Uterus (tissue), 4 donors: ENCODE measurements around the gene SREBF1. TPM values are rescaled to one million over a fixed set of nuclear protein-coding genes. Genes with fewer than 3 reads are reported as not detected.
A peak's percentile ranks its signal among the peaks of the same experiment; 100 is the strongest.

Source experiments
- DNase-seq, 2 donors: peaks; one replicate each; pipeline ENCODE4 v3.0.0-alpha.2; 2019 to 2020
- H3K27ac ChIP-seq, 2 donors: fragments of 200-600 bp; sonication (generic); 1 replicate in 1 of 2; 2 replicates in 1 of 2; pipeline ENCODE4 v1.5.1; 2016 to 2018
- H3K27me3 ChIP-seq, 2 donors: fragments of 200-600 bp; sonication (generic); one replicate each; pipeline ENCODE4 v1.5.1; 2018 to 2019; ENCODE audit warnings: control low read depth in 1 of 2
- H3K36me3 ChIP-seq, 2 donors: fragments of 200-600 bp; sonication (generic); one replicate each; pipeline ENCODE4 v1.5.1; 2019; ENCODE audit warnings: control low read depth in 1 of 2
- H3K4me1 ChIP-seq, 2 donors: fragments of 200-600 bp; sonication (generic); one replicate each; pipeline ENCODE4 v1.5.1; 2018 to 2019; ENCODE audit warnings: control low read depth in 1 of 2
- H3K4me3 ChIP-seq, 2 donors: fragments of 200-600 bp; sonication (generic); 1 replicate in 1 of 2; 2 replicates in 1 of 2; pipeline ENCODE4 v1.5.1; 2018 to 2019; ENCODE audit warnings: mild to moderate bottlenecking in 1 of 2
- H3K9me3 ChIP-seq, 2 donors: fragments of 200-600 bp; sonication (generic); one replicate each; pipeline ENCODE4 v1.5.1; 2019; ENCODE audit warnings: control low read depth in 1 of 2
- CTCF ChIP-seq, 4 experiments: fragments of 200-600 bp in 2 of 4; fragments of 450-650 bp in 2 of 4; sonication (generic) in 2 of 4; IDR thresholded peaks; one replicate each; pipeline ENCODE4 v1.5.1; 2016 to 2019; ENCODE audit warnings: antibody characterized with exemption in 4 of 4, mild to moderate bottlenecking in 2 of 4, moderate library complexity in 1 of 4
- POLR2A ChIP-seq, 2 donors: fragments of 450-650 bp; IDR thresholded peaks; one replicate each; pipeline ENCODE4 v1.6.1; 2016; ENCODE audit warnings: antibody characterized with exemption in 2 of 2, mild to moderate bottlenecking in 1 of 2, moderate library complexity in 1 of 2
- intact Hi-C: fragments of 100-400 bp; cut with DNase I; formaldehyde crosslinking; loops from one replicate; pipeline ENCODE4 v1.15.1; 2023; ENCODE audit warnings: low total_unique reads
- total RNA-seq, 4 donors: library from RNA; depleted of rRNA in 3 of 4; stranded (reverse); fragments of >200 nt in 3 of 4; gene quantifications; one replicate each; pipeline versions ENCODE4 v1.1.0 to v1.2.4, GENCODE V29; 2014 to 2023
- donor health status: DM: yes; HTN: yes; CAD: no.

SREBF1 gene
- total RNA-seq, 4 donors from 2014 or later = 24.8 to 94.6 (median 31.5) TPM

DNA sequence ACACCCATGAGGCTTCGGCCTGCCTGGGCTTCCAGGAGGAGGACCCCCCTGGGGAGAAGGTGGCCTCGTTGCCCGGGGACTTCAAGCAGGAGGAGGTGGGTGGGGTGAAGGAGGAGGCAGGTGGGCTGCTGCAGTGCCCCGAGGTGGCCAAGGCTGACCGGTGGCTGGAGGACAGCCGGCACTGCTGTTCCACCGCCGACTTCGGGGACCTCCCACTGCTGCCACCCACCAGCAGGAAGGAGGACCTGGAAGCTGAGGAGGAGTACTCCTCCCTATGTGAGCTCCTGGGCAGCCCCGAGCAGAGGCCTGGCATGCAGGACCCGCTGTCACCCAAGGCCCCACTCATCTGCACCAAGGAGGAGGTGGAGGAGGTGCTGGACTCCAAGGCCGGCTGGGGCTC, 41.5 kb downstream of the SREBF1 start:
- H3K27me3 ChIP-seq = no peaks in the 10 kb centered on the region
- H3K36me3 ChIP-seq = no peaks in the 10 kb centered on the region
- no peak for DNase-seq
- no peak for TF ChIP-seq CTCF (IDR thresholded peaks at IDR 0.05)
- TF ChIP-seq POLR2A (IDR thresholded peaks at IDR 0.05) = no peak
- intact Hi-C loops = no loop called here
- H3K4me1 ChIP-seq = peaks cover 0 to 12% of the 10 kb centered on the region in 2 donors
- H3K27ac ChIP-seq = no peak overlapping the region
- no peak overlapping the region for H3K4me3 ChIP-seq
- no peaks in the 10 kb centered on the region for H3K9me3 ChIP-seq

DNA sequence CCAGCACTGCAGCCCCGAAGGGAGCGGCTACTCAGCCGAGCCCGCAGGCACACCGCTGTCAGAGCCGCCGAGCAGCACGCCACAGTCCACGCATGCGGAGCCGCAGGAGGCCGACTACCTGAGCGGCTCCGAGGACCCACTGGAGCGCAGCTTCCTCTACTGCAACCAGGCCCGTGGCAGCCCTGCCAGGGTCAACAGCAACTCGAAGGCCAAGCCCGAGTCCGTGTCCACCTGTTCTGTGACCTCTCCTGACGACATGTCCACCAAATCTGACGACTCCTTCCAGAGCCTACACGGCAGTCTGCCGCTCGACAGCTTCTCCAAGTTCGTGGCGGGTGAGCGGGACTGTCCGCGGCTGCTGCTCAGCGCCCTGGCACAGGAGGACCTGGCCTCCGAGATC, 42.4 kb downstream of the SREBF1 start:
- H3K36me3 ChIP-seq = no peaks in the 10 kb centered on the region
- H3K27me3 ChIP-seq = no peaks in the 10 kb centered on the region
- intact Hi-C loops = no loop called here
- H3K4me1 ChIP-seq = peaks cover 0 to 12% of the 10 kb centered on the region in 2 donors
- no peaks in the 10 kb centered on the region for H3K9me3 ChIP-seq
- TF ChIP-seq POLR2A (IDR thresholded peaks at IDR 0.05) = no peak
- TF ChIP-seq CTCF (IDR thresholded peaks at IDR 0.05) = no peak
- no peak for DNase-seq
- no peak overlapping the region for H3K4me3 ChIP-seq
- no peak overlapping the region for H3K27ac ChIP-seq

DNA sequence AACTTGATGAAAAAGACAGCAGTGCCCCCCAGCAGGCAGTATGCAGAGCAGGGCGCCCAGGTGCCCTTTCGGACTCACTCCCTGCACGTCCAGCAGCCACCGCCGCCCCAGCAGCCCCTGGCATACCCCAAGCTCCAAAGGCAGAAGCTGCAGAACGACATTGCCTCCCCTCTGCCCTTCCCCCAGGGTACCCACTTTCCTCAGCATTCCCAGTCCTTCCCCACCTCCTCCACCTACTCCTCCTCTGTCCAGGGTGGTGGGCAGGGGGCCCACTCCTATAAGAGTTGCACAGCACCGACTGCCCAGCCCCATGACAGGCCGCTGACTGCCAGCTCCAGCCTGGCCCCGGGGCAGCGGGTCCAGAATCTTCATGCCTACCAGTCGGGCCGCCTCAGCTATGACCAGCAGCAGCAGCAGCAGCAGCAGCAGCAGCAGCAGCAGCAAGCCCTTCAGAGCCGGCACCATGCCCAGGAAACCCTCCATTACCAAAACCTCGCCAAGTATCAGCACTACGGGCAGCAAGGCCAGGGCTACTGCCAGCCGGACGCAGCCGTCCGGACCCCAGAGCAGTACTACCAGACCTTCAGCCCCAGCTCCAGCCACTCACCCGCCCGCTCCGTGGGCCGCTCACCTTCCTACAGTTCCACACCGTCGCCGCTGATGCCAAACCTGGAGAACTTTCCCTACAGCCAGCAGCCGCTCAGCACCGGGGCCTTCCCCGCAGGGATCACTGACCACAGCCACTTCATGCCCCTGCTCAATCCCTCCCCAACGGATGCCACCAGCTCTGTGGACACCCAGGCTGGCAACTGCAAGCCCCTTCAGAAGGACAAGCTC, 43.2 kb downstream of the SREBF1 start:
- Histone ChIP-seq H3K9me3 (no peaks in the 10 kb centered on the region), H3K4me1 (peaks cover 0 to 12% of the 10 kb centered on the region in 2 donors), H3K27me3 (no peaks in the 10 kb centered on the region), H3K36me3 (no peaks in the 10 kb centered on the region), H3K27ac (peak overlapping the region; percentile 53 to 55), H3K4me3 (no peak overlapping the region)
- DNase-seq = no peak
- intact Hi-C loops = no loop called here
- TF ChIP-seq POLR2A (IDR thresholded peaks at IDR 0.05) = no peak
- TF ChIP-seq CTCF (IDR thresholded peaks at IDR 0.05) = no peak

- no peaks in the 10 kb centered on the region for H3K27me3 ChIP-seq
- intact Hi-C loops = no loop called here
- H3K36me3 ChIP-seq = no peaks in the 10 kb centered on the region
- no peaks in the 10 kb centered on the region for H3K9me3 ChIP-seq
- H3K4me3 ChIP-seq = no peak overlapping the region
- peak; percentile 61 to 67 for DNase-seq
- H3K27ac ChIP-seq = peak overlapping the region; percentile 53 to 55
- TF ChIP-seq POLR2A (IDR thresholded peaks at IDR 0.05) (no peak), CTCF (IDR thresholded peaks at IDR 0.05) (no peak)
- H3K4me1 ChIP-seq = peaks cover 0 to 12% of the 10 kb centered on the region in 2 donors
Observed at GRCh38 chr17:17792551-17793377, 44.0 kb downstream of the SREBF1 start.
